GM12865 (cell line): ENCODE data around the gene NR5A2.

Experiments used
- DNase-seq: peaks from one replicate; pipeline ENCODE4 v3.0.0; 2010; ENCODE audit warnings: low read depth
- H3K4me3 ChIP-seq: 2 replicates; pipeline ENCODE4 v1.5.1; 2011; ENCODE audit warnings: mild to moderate bottlenecking, low read depth, low read length, control low read depth
- TF ChIP-seq, protein P1 (sequence below): IDR thresholded peaks from 2 replicates; pipeline ENCODE4 v1.5.1; 2011; ENCODE audit warnings: low read length, control low read depth, low read depth, inconsistent platforms; ENCODE audit not compliant: insufficient read depth; ENCODE audit errors: missing control alignments

NR5A2 gene

DNA sequence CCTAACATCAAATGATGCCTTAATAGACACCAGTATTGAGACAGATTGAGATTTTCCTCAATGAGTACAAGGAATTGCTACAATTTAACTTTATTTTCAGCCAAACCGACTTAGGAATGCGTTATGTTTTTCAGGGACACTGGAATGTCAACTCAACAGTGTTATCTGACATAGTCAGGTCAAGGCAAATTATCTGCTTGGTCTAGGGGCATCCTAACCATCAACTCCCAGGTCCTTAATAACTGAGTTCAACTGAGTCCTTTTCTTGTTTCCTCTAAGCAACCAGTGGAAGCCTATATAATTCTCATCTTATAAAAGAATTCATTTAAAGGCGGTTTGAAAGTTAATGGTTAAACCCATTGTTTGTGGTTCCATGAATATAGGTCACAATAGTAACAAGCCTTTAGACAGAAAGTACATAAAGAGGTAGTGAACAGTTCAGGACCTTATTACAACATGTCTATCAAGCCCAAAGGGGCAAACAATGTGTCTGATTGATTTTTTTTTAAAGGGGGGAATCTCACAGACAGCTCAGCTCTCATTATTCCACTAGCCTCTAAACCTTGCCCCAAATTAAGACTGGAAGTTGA lies 32.3 kb upstream of the NR5A2 start:
- TF ChIP-seq, protein P1, sequence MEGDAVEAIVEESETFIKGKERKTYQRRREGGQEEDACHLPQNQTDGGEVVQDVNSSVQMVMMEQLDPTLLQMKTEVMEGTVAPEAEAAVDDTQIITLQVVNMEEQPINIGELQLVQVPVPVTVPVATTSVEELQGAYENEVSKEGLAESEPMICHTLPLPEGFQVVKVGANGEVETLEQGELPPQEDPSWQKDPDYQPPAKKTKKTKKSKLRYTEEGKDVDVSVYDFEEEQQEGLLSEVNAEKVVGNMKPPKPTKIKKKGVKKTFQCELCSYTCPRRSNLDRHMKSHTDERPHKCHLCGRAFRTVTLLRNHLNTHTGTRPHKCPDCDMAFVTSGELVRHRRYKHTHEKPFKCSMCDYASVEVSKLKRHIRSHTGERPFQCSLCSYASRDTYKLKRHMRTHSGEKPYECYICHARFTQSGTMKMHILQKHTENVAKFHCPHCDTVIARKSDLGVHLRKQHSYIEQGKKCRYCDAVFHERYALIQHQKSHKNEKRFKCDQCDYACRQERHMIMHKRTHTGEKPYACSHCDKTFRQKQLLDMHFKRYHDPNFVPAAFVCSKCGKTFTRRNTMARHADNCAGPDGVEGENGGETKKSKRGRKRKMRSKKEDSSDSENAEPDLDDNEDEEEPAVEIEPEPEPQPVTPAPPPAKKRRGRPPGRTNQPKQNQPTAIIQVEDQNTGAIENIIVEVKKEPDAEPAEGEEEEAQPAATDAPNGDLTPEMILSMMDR, result no peak
- DNase-seq, result no peak
- no peak overlapping the region for H3K4me3 ChIP-seq

DNA sequence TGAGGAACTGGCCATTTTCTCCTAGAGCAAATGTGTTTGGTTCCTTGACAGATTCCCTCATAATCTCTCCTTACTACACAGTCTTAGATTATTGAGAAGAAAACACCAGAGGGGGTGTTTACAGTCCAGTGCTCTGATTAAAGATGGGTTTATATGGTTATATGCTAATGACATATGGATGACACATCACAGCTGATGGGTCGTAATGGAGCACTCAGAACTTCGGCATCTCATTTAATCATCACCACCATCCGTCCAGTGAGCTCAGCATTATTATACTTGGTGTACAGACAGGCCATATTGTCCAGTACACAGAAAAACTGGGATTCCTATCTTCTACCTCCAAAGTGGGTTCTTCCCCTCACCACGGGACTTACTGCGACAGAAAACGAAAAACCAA lies 22.3 kb upstream of the NR5A2 start:
- TF ChIP-seq, protein P1, result no peak
- no peak overlapping the region for H3K4me3 ChIP-seq
- no peak for DNase-seq

GRCh38 chr1:200006711-200007110 lies 20.8 kb upstream of the NR5A2 start:
- TF ChIP-seq, protein P1, result no peak
- DNase-seq, result no peak
- no peak overlapping the region for H3K4me3 ChIP-seq

GRCh38 chr1:200015811-200016210 lies 11.7 kb upstream of the NR5A2 start:
- DNase-seq, result no peak
- TF ChIP-seq, protein P1, result no peak
- no peak overlapping the region for H3K4me3 ChIP-seq

DNA sequence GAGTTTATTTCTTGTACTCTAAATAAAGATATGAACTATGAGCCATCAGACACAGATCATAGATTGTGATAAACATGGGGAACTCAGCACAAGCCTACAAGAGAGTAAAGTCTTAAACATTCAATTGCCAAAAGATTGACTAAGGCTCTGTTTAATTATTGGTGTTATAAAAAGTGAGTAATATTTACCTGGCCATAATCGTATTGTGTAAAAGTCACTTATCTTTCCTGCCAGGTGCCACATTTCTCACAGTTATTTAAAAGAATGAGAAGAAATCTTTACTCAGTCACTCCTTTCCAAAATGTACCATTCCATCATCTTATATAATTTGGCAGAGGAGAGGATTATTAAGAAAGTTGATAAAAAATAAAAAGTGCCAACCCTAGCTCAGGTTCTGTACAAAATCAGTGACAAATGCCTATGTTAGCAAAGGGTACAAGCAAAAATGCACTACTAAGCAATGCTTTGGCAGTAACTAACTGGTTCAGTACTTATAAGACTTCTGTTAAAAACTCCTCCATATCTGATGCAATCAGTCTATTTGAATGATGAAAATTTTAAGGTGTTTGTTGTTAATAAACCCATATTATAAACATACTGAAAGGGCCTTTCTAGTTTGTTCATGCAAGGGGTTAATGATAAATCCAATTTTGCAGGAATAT lies 5.8 kb upstream of the NR5A2 start:
- no peak for DNase-seq
- TF ChIP-seq, protein P1, result no peak
- no peak overlapping the region for H3K4me3 ChIP-seq

GRCh38 chr1:200022239-200022804 lies 5.2 kb upstream of the NR5A2 start:
- no peak overlapping the region for H3K4me3 ChIP-seq
- no peak for DNase-seq
- TF ChIP-seq, protein P1, result no peak
